Caco-2 (cell line): ENCODE measurements around the gene SLC22A16. TPM values are rescaled to one million over a fixed set of nuclear protein-coding genes. Genes with fewer than 3 reads are reported as not detected.

Experiments
- BruUV-seq: library from RNA; stranded (reverse); fragments of 400-500 nt; replicated peaks from 2 replicates; lab custom pipeline; 2021; lab: Mats Ljungman, UMichigan
- CTCF ChIA-PET: fragments of 300-600 bp; sonication (Branson Sonifier 250); formaldehyde crosslinking; loops from one replicate; lab custom pipeline; 2022; ENCODE audit warnings: antibody characterized with exemption; lab: Charles Lee
- POLR2A ChIA-PET: fragments of 300-600 bp; sonication (Branson Sonifier 250); formaldehyde crosslinking; loops from one replicate; lab custom pipeline; 2022; ENCODE audit warnings: antibody characterized with exemption; lab: Charles Lee
- DNase-seq, 2 experiments: peaks; one replicate each; pipeline versions ENCODE4 v3.0.0 to v3.0.0-alpha.2; 2020 to 2022
- H3K27me3 ChIP-seq: replicated peaks from 2 replicates; pipeline ENCODE4 v1.6.0; 2011; ENCODE audit warnings: low read length; ENCODE audit not compliant: control insufficient read depth, insufficient read depth
- H3K36me3 ChIP-seq: 2 replicates; pipeline ENCODE4 v1.5.1; 2011; ENCODE audit warnings: low read length; ENCODE audit not compliant: control insufficient read depth, insufficient read depth
- H3K4me1 ChIP-seq: fragments of 250-450 bp; sonication (Bioruptor Pico); 2 replicates; pipeline ENCODE4 v1.5.1; 2020; ENCODE audit warnings: mild to moderate bottlenecking
- H3K4me3 ChIP-seq: 2 replicates; pipeline ENCODE4 v1.5.1; 2011; ENCODE audit warnings: low read depth, mild to moderate bottlenecking, control low read depth, low read length
- H3K9me3 ChIP-seq: fragments of 250-450 bp; sonication (Bioruptor Pico); 2 replicates; pipeline ENCODE4 v1.5.1; 2020; ENCODE audit warnings: mild to moderate bottlenecking, moderate library complexity
- H3K27ac Mint-ChIP-seq: one replicate; pipeline ENCODE4 v1.8.0; 2022; ENCODE audit warnings: mixed read lengths; ENCODE audit not compliant: unreplicated experiment
- H3K27me3 Mint-ChIP-seq: one replicate; pipeline ENCODE4 v1.8.0; 2022; ENCODE audit warnings: mixed read lengths; ENCODE audit not compliant: insufficient read depth, unreplicated experiment
- H3K36me3 Mint-ChIP-seq: one replicate; pipeline ENCODE4 v1.8.0; 2022; ENCODE audit warnings: mild to moderate bottlenecking, mixed read lengths; ENCODE audit not compliant: insufficient read depth, unreplicated experiment
- H3K4me1 Mint-ChIP-seq: one replicate; pipeline ENCODE4 v1.8.0; 2022; ENCODE audit warnings: low read depth, mixed read lengths; ENCODE audit not compliant: unreplicated experiment
- H3K4me3 Mint-ChIP-seq: one replicate; pipeline ENCODE4 v1.8.0; 2022; ENCODE audit warnings: mild to moderate bottlenecking, moderate library complexity, mixed read lengths; ENCODE audit not compliant: unreplicated experiment
- H3K9me3 Mint-ChIP-seq: one replicate; pipeline ENCODE4 v1.8.0; 2022; ENCODE audit warnings: mixed read lengths; ENCODE audit not compliant: unreplicated experiment
- intact Hi-C: fragments of 100-400 bp; cut with micrococcal nuclease; formaldehyde crosslinking; loops from one replicate; pipeline ENCODE4 v1.10.0; 2022; ENCODE audit not compliant: unreplicated experiment
- total RNA-seq: library from RNA; stranded (reverse); gene quantifications from 2 replicates; pipeline ENCODE4 v1.2.3, GENCODE V29; 2022
- TF ChIP-seq, protein P1 (sequence below), 2 experiments: fragments of 200-600 bp in 1 of 2; IDR thresholded peaks; 1 replicate in 1 of 2; 2 replicates in 1 of 2; pipeline versions ENCODE4 v1.5.1 to v1.8.0; 2011 to 2022; ENCODE audit warnings: antibody characterized with exemption in 1 of 2, control low read depth in 1 of 2, inconsistent platforms in 1 of 2, low read depth in 1 of 2, low read length in 1 of 2, mild to moderate bottlenecking in 1 of 2, moderate library complexity in 1 of 2; ENCODE audit not compliant: insufficient read depth in 1 of 2, severe bottlenecking in 1 of 2, unreplicated experiment in 1 of 2

The SLC22A16 gene
- total RNA-seq, 1 experiment from 2014 or later, result not detected

DNA sequence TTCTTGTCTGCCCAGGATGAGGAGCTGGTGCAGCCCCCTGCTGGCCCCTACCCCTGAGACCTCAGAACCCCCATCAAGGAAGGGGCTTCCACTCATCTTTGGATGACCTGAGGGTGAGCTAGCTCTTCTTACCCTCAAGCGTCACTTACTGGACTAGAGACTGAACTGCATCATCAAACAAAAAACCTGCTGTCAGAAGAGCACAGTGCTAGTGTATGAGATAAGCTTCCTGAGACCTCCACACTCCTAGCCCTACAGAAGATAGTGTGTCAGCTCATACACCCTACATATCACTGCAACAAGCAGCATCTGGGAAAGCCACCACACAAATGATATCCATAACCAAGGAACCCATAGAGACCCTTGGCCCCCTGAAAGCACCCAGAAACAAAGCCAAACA lies 15.0 kb downstream of the SLC22A16 start:
- Mint-ChIP-seq H3K4me3 (no peak overlapping the region), H3K9me3 (peaks cover 16% of the 10 kb centered on the region), H3K36me3 (no peaks in the 10 kb centered on the region), H3K4me1 (no peaks in the 10 kb centered on the region), H3K27me3 (no peaks in the 10 kb centered on the region), H3K27ac (no peak overlapping the region)
- POLR2A ChIA-PET, result no interaction called here
- H3K27me3 ChIP-seq, result no peaks in the 10 kb centered on the region
- H3K9me3 ChIP-seq, result peaks cover 14% of the 10 kb centered on the region; the same call in 1 of the 2 replicates
- CTCF ChIA-PET, result no interaction called here
- TF ChIP-seq, protein P1, sequence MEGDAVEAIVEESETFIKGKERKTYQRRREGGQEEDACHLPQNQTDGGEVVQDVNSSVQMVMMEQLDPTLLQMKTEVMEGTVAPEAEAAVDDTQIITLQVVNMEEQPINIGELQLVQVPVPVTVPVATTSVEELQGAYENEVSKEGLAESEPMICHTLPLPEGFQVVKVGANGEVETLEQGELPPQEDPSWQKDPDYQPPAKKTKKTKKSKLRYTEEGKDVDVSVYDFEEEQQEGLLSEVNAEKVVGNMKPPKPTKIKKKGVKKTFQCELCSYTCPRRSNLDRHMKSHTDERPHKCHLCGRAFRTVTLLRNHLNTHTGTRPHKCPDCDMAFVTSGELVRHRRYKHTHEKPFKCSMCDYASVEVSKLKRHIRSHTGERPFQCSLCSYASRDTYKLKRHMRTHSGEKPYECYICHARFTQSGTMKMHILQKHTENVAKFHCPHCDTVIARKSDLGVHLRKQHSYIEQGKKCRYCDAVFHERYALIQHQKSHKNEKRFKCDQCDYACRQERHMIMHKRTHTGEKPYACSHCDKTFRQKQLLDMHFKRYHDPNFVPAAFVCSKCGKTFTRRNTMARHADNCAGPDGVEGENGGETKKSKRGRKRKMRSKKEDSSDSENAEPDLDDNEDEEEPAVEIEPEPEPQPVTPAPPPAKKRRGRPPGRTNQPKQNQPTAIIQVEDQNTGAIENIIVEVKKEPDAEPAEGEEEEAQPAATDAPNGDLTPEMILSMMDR (IDR thresholded peaks at IDR 0.05; ENCODE audit: insufficient read depth in 1 of 2, low read depth in 1 of 2, low read length in 1 of 2, severe bottlenecking in 1 of 2, unreplicated experiment in 1 of 2), result no peak
- intact Hi-C loops, result no loop called here
- no peak overlapping the region for H3K4me3 ChIP-seq
- H3K4me1 ChIP-seq, result no peaks in the 10 kb centered on the region
- DNase-seq, result no peak
- H3K36me3 ChIP-seq, result no peaks in the 10 kb centered on the region
- BruUV-seq, result no TSS peak

DNA sequence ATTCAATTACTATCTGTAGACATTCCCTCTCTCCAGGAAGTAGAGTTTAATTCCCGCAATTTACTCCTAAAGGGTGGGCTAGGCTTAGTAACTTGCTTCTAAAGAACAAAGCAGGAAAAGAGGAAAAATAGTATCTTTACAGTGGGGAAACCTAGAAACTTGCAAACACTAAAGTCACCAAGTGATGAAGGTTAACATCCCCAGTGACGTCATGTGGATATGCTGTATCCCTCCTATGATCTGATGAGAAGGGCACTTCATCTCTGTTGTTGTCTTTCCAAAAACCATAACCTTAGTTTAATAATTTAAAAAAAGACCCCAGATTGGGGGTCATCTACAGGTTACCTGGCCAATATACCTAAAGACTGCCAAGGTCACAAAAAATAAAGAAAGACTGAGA lies 17.3 kb downstream of the SLC22A16 start:
- intact Hi-C loops, result no loop called here
- no TSS peak for BruUV-seq
- H3K36me3 ChIP-seq, result no peaks in the 10 kb centered on the region
- Mint-ChIP-seq H3K4me3 (no peak overlapping the region), H3K9me3 (peaks cover 7% of the 10 kb centered on the region), H3K4me1 (no peaks in the 10 kb centered on the region), H3K27me3 (no peaks in the 10 kb centered on the region), H3K27ac (no peak overlapping the region), H3K36me3 (no peaks in the 10 kb centered on the region)
- no peaks in the 10 kb centered on the region for H3K27me3 ChIP-seq
- H3K4me3 ChIP-seq, result no peak overlapping the region
- TF ChIP-seq, protein P1 (IDR thresholded peaks at IDR 0.05; ENCODE audit: insufficient read depth in 1 of 2, low read depth in 1 of 2, low read length in 1 of 2, severe bottlenecking in 1 of 2, unreplicated experiment in 1 of 2), result no peak
- no peak for DNase-seq
- H3K4me1 ChIP-seq, result no peaks in the 10 kb centered on the region
- ChIA-PET POLR2A (no interaction called here), CTCF (no interaction called here)
- peaks cover 14% of the 10 kb centered on the region; the same call in 1 of the 2 replicates for H3K9me3 ChIP-seq

DNA sequence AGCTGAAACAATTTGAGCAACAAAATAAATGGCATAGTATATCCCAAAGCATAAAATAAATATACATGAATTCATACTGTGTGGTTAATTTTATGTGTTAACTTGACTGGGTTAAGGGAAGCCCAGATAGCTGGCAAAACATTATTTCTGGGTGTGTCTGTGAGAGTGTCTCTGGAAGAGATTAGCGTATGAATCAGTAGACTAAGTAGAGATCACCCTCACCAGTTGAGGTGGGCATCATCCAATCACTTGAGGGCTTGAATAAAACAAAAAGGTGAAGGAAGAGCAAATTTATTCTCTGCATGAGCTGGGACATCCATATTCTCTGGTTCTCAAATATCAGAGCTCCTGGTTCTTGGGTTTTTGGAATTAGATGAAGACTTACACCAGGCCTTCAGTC lies 17.9 kb downstream of the SLC22A16 start:
- TF ChIP-seq, protein P1 (IDR thresholded peaks at IDR 0.05; ENCODE audit: insufficient read depth in 1 of 2, low read depth in 1 of 2, low read length in 1 of 2, severe bottlenecking in 1 of 2, unreplicated experiment in 1 of 2), result no peak
- no peak overlapping the region for H3K4me3 ChIP-seq
- Mint-ChIP-seq H3K27me3 (no peaks in the 10 kb centered on the region), H3K36me3 (no peaks in the 10 kb centered on the region), H3K27ac (no peak overlapping the region), H3K4me3 (no peak overlapping the region), H3K4me1 (no peaks in the 10 kb centered on the region), H3K9me3 (peaks cover under 1% of the 10 kb centered on the region)
- intact Hi-C loops, result no loop called here
- BruUV-seq, result no TSS peak
- no peaks in the 10 kb centered on the region for H3K36me3 ChIP-seq
- CTCF ChIA-PET, result no interaction called here
- H3K27me3 ChIP-seq, result no peaks in the 10 kb centered on the region
- POLR2A ChIA-PET, result no interaction called here
- DNase-seq, result no peak
- H3K4me1 ChIP-seq, result no peaks in the 10 kb centered on the region
- H3K9me3 ChIP-seq, result peaks cover 12% of the 10 kb centered on the region; the same call in 1 of the 2 replicates
